IPS-NIHi11 (cell line): ENCODE results near the gene TNIP1.

ENCODE experiments used
- DNase-seq: peaks from one replicate; pipeline ENCODE4 v3.0.0; 2012; ENCODE audit warnings: mixed read lengths, low spot score

Gene TNIP1

GRCh38 chr5:151022511-151023018 lies 58.3 kb downstream of the TNIP1 start:
- no peak for DNase-seq

- DNase-seq, result no peak
Observed at GRCh38 chr5:151021746-151022145, 59.1 kb downstream of the TNIP1 start.

GRCh38 chr5:151020304-151021110 lies 60.3 kb downstream of the TNIP1 start, which contains the start of gene GPX3:
TSS of gene GPX3 (plus strand) at chr5:151020591. CDS start at chr5:151020655, 64 bp downstream.
- peak; percentile 97 for DNase-seq

- DNase-seq, result no peak
Observed at GRCh38 chr5:151019331-151019730, 61.5 kb downstream of the TNIP1 start.

GRCh38 chr5:151018846-151019245 lies 62.0 kb downstream of the TNIP1 start:
- DNase-seq, result no peak

GRCh38 chr5:151017897-151018296 lies 62.9 kb downstream of the TNIP1 start:
- no peak for DNase-seq

GRCh38 chr5:151016700-151017099 lies 64.1 kb downstream of the TNIP1 start:
- DNase-seq, result no peak

- DNase-seq, result no peak
Observed at GRCh38 chr5:151015974-151016587, 64.8 kb downstream of the TNIP1 start.

GRCh38 chr5:151014680-151015343 lies 66.0 kb downstream of the TNIP1 start:
- DNase-seq, result no peak

GRCh38 chr5:151012862-151013261 lies 68.0 kb downstream of the TNIP1 start:
- DNase-seq, result no peak

- DNase-seq, result no peak
Observed at GRCh38 chr5:151008906-151009305, 71.9 kb downstream of the TNIP1 start.

GRCh38 chr5:151008210-151008491 lies 72.7 kb downstream of the TNIP1 start:
- no peak for DNase-seq

GRCh38 chr5:151007430-151008209 lies 73.2 kb downstream of the TNIP1 start:
- no peak for DNase-seq

- no peak for DNase-seq
Observed at GRCh38 chr5:151006704-151007334, 74.0 kb downstream of the TNIP1 start.

GRCh38 chr5:151005950-151006576 lies 74.8 kb downstream of the TNIP1 start:
- DNase-seq, result no peak

GRCh38 chr5:151005187-151005949 lies 75.5 kb downstream of the TNIP1 start:
- DNase-seq, result no peak

- DNase-seq, result no peak
Observed at GRCh38 chr5:151004499-151004898, 76.3 kb downstream of the TNIP1 start.

- no peak for DNase-seq
Observed at GRCh38 chr5:151003503-151003860, 77.4 kb downstream of the TNIP1 start.

- DNase-seq, result no peak
Observed at GRCh38 chr5:151002681-151003502, 77.9 kb downstream of the TNIP1 start.

GRCh38 chr5:151002250-151002649 lies 78.6 kb downstream of the TNIP1 start:
- DNase-seq, result peak; percentile 43
